Endothelial cell of umbilical vein (primary cell): Measurements from ENCODE around the gene SLC11A2. TPM values are rescaled to one million over a fixed set of nuclear protein-coding genes. Genes with fewer than 3 reads are reported as not detected.

Experiments used
- BruUV-seq: library from RNA; stranded (reverse); fragments of 400-500 nt; replicated peaks from 2 replicates; lab custom pipeline; 2021; lab: Mats Ljungman, UMichigan
- CTCF ChIA-PET: fragments of 300-600, 350-600 bp; sonication (Branson Sonifier 250); formaldehyde crosslinking; loops from one replicate; lab custom pipeline; 2021; ENCODE audit warnings: antibody characterized with exemption, inconsistent platforms; lab: Charles Lee
- POLR2A ChIA-PET: fragments of 300-600, 350-600 bp; sonication (Branson Sonifier 250); formaldehyde crosslinking; loops from one replicate; lab custom pipeline; 2021; ENCODE audit warnings: antibody characterized with exemption, inconsistent platforms; lab: Charles Lee
- DNase-seq: peaks from one replicate; pipeline ENCODE4 v3.0.0-alpha.2; 2011; ENCODE audit warnings: low read depth, low spot score
- FAIRE-seq: peaks from 2 replicates; lab custom pipeline; 2011; peaks lifted over from hg19 to GRCh38; lab: Jason Lieb, UNC
- H2AFZ ChIP-seq: 2 replicates; pipeline ENCODE4 v1.6.0; 2012; ENCODE audit warnings: low read depth, low read length, control low read depth, inconsistent platforms
- H3K27ac ChIP-seq: 2 replicates; pipeline ENCODE4 v1.5.1; 2011; ENCODE audit warnings: low read depth, mild to moderate bottlenecking, control low read depth, low read length, moderate library complexity; ENCODE audit not compliant: insufficient read depth
- H3K27me3 ChIP-seq, 2 experiments: 2 replicates each; pipeline versions ENCODE4 v1.6.0 to v1.6.1; 2011; ENCODE audit warnings: low read length in 2 of 2, mixed read lengths in 1 of 2; ENCODE audit not compliant: control insufficient read depth in 2 of 2, insufficient read depth in 2 of 2
- H3K36me3 ChIP-seq, 2 experiments: 2 replicates in 1 of 2; 3 replicates in 1 of 2; pipeline ENCODE4 v1.5.1; 2011; ENCODE audit warnings: low read length in 2 of 2, mild to moderate bottlenecking in 1 of 2, moderate library complexity in 1 of 2; ENCODE audit not compliant: control insufficient read depth in 2 of 2, insufficient read depth in 2 of 2; ENCODE audit errors: extremely low read depth in 1 of 2
- H3K4me1 ChIP-seq: 3 replicates; pipeline ENCODE4 v1.5.1; 2011; ENCODE audit warnings: mild to moderate bottlenecking, low read length; ENCODE audit not compliant: control insufficient read depth, insufficient read depth; ENCODE audit errors: extremely low read depth
- H3K4me2 ChIP-seq: 2 replicates; pipeline ENCODE4 v1.6.1; 2011; ENCODE audit warnings: low read length, control low read depth, mixed read lengths; ENCODE audit not compliant: insufficient read depth
- H3K4me3 ChIP-seq, 3 experiments: fragments of 200-600 bp in 1 of 3; sonication (generic), shearing (Covaris generic) in 1 of 3; replicated peaks in 1 of 3; 2 replicates each; pipeline ENCODE4 v1.5.1; 2011 to 2016; ENCODE audit warnings: control low read depth in 3 of 3, low read length in 3 of 3, mild to moderate bottlenecking in 2 of 3, inconsistent platforms in 1 of 3, low read depth in 1 of 3, moderate library complexity in 1 of 3; ENCODE audit not compliant: insufficient read depth in 1 of 3
- H3K79me2 ChIP-seq: 2 replicates; pipeline ENCODE4 v1.6.0; 2012; ENCODE audit warnings: low read length, inconsistent platforms; ENCODE audit not compliant: control insufficient read depth, insufficient read depth
- H3K9ac ChIP-seq: replicated peaks from 2 replicates; pipeline ENCODE3; 2011; ENCODE audit warnings: low read length, control low read depth; ENCODE audit not compliant: insufficient read depth; ENCODE audit errors: extremely low read depth
- H3K9me1 ChIP-seq: replicated peaks from 3 replicates; pipeline ENCODE4 v1.6.0; 2011; ENCODE audit warnings: mild to moderate bottlenecking, low read length; ENCODE audit not compliant: control insufficient read depth, insufficient read depth; ENCODE audit errors: extremely low read depth
- H3K9me3 ChIP-seq: replicated peaks from 2 replicates; pipeline ENCODE4 v1.5.1; 2012; ENCODE audit warnings: low read length, inconsistent platforms; ENCODE audit not compliant: control insufficient read depth, insufficient read depth
- H4K20me1 ChIP-seq: replicated peaks from 2 replicates; pipeline ENCODE3; 2011; ENCODE audit warnings: mild to moderate bottlenecking, low read length; ENCODE audit not compliant: control insufficient read depth, insufficient read depth; ENCODE audit errors: extremely low read depth
- CTCF ChIP-seq, 2 donors: IDR thresholded peaks; 1 replicate in 1 of 2; 2 replicates in 1 of 2; pipeline ENCODE4 v1.5.1; 2011; ENCODE audit warnings: low read length in 2 of 2, mild to moderate bottlenecking in 2 of 2, moderate library complexity in 2 of 2, control low read depth in 1 of 2, inconsistent platforms in 1 of 2, low read depth in 1 of 2; ENCODE audit not compliant: insufficient read depth in 1 of 2; ENCODE audit errors: extremely low read depth in 1 of 2
- EZH2 ChIP-seq: IDR thresholded peaks from 2 replicates; pipeline ENCODE4 v1.6.1; 2012; ENCODE audit warnings: borderline replicate concordance, low read depth, mild to moderate bottlenecking, moderate library complexity, low read length, inconsistent platforms; ENCODE audit not compliant: severe bottlenecking
- FOS ChIP-seq: IDR thresholded peaks from 2 replicates; pipeline ENCODE4 v1.6.1; 2011; ENCODE audit warnings: mild to moderate bottlenecking, low read length, moderate library complexity, borderline replicate concordance; ENCODE audit not compliant: insufficient read depth
- GATA2 ChIP-seq: IDR thresholded peaks from 2 replicates; pipeline ENCODE4 v1.7.0; 2011; ENCODE audit warnings: low read depth, mild to moderate bottlenecking, moderate library complexity, mixed read lengths, low read length; ENCODE audit not compliant: insufficient read length, insufficient read depth
- JUN ChIP-seq: IDR thresholded peaks from 2 replicates; pipeline ENCODE4 v1.6.1; 2011; ENCODE audit warnings: borderline replicate concordance, low read depth; ENCODE audit not compliant: insufficient read length, insufficient read depth
- MAX ChIP-seq: IDR thresholded peaks from 2 replicates; pipeline ENCODE4 v1.6.1; 2011; ENCODE audit not compliant: insufficient read depth, insufficient read length
- MYC ChIP-seq: IDR thresholded peaks from one replicate; pipeline ENCODE4 v1.6.1; 2011; ENCODE audit warnings: mild to moderate bottlenecking, low read depth, low read length
- POLR2A ChIP-seq: IDR thresholded peaks from 2 replicates; pipeline ENCODE4 v1.6.1; 2012; ENCODE audit warnings: low read depth, mild to moderate bottlenecking, control low read depth, low read length
- POLR2AphosphoS5 ChIP-seq: IDR thresholded peaks from 2 replicates; pipeline ENCODE4 v1.6.1; 2012; ENCODE audit warnings: low read depth, mild to moderate bottlenecking, control low read depth, low read length, moderate library complexity; ENCODE audit not compliant: insufficient read depth
- dilution Hi-C: fragments of 300-500 bp; cut with MboI; formaldehyde crosslinking; loops from one replicate; pipeline ENCODE4 v1.15.0; 2019; ENCODE audit warnings: low sequenced_read_pairs; ENCODE audit not compliant: extremely low pct_ligation_motif_present
- intact Hi-C: fragments of 100-400 bp; cut with micrococcal nuclease; formaldehyde crosslinking; loops from one replicate; pipeline ENCODE4 v1.10.0; 2022
- polyA plus RNA-seq, 4 experiments: library from polyadenylated mRNA; depleted of rRNA in 3 of 4; stranded (reverse) in 3 of 4; unstranded in 1 of 4; fragments of >200 nt; gene quantifications; 2 replicates each; pipeline versions ENCODE4 v1.2.1 to v1.2.3, GENCODE V29; 2011 to 2012; ENCODE audit warnings: missing spikeins in 1 of 4
- total RNA-seq: library from RNA; stranded (reverse); gene quantifications from 2 replicates; pipeline ENCODE4 v1.2.3, GENCODE V29; 2021

The SLC11A2 gene
- total and polyA plus RNA-seq, 2 donors (not counting 3 experiments of a cell fraction or from before 2014, with no cell fraction given): 47.5 to 56.4 TPM

- no peak for FAIRE-seq
- no peak for TF ChIP-seq MYC
- no peak for TF ChIP-seq MAX
- TF ChIP-seq EZH2: no peak
- no peak for TF ChIP-seq JUN
- no peak for TF ChIP-seq POLR2AphosphoS5
- no peak for TF ChIP-seq CTCF (IDR thresholded peaks at IDR 0.05; ENCODE audit: extremely low read depth in 1 of 2, insufficient read depth in 1 of 2, low read depth in 1 of 2, low read length in 2 of 2)
- no peak for TF ChIP-seq FOS
- TF ChIP-seq GATA2: no peak
- no peak for TF ChIP-seq POLR2A
- POLR2A ChIA-PET: interaction anchor here (0.6 kb wide), 1 partner anchor 87 kb away, joined by 9 read pairs; no protein-coding TSS in a partner anchor
- peaks cover 17% of the 10 kb centered on the region for H3K4me1 ChIP-seq
- H4K20me1 ChIP-seq: no peaks in the 10 kb centered on the region
- dilution Hi-C loops (no loop called here), intact Hi-C loops (loop anchor here (2.0 to 5.0 kb wide), 2 partner anchors 40 to 103 kb away; a partner anchor contains a TSS)
- CTCF ChIA-PET: interaction anchor here (0.6 to 3.4 kb wide), 15 partner anchors 16 to 314 kb away, joined by 3 to 32 read pairs (median 4); partner anchors contain the start of gene TMPRSS12
- no peaks in the 10 kb centered on the region for H3K9me3 ChIP-seq
- H3K27ac ChIP-seq: no peak overlapping the region
- no peak for DNase-seq
- no peak overlapping the region for H3K4me3 ChIP-seq
- peaks cover 5 to 7% of the 10 kb centered on the region in 2 experiments for H3K27me3 ChIP-seq
- peaks cover 34% of the 10 kb centered on the region for H3K79me2 ChIP-seq
- no peak overlapping the region for H3K9ac ChIP-seq
- no peak overlapping the region for H2AFZ ChIP-seq
- no peak overlapping the region for H3K4me2 ChIP-seq
- no peaks in the 10 kb centered on the region for H3K9me1 ChIP-seq
- no TSS peak for BruUV-seq
- no peaks in the 10 kb centered on the region for H3K36me3 ChIP-seq
Measured at GRCh38 chr12:51027342-51027835, 1.2 kb upstream of the SLC11A2 start.
